SK-N-SH (cell line): ENCODE measurements around the gene DGLUCY. TPM values are rescaled to one million over a fixed set of nuclear protein-coding genes. Genes with fewer than 3 reads are reported as not detected.

Experiments used
- CTCF ChIA-PET: fragments of 300-600, 350-600 bp; formaldehyde crosslinking; extraction: SDS; loops from one replicate; lab custom pipeline; 2021; lab: Yijun Ruan, JAX
- POLR2A ChIA-PET: fragments of 350-600 bp; sonication (Branson Sonifier 250); formaldehyde crosslinking; extraction: SDS; loops from one replicate; lab custom pipeline; 2020; ENCODE audit warnings: antibody characterized with exemption, inconsistent platforms; lab: Yijun Ruan, JAX
- DNase-seq: peaks from one replicate; pipeline ENCODE4 v3.0.0; 2012
- H2AFZ ChIP-seq: fragments of 200-600 bp; sonication (generic); 2 replicates; pipeline ENCODE4 v1.8.1; 2016; ENCODE audit warnings: antibody characterized with exemption, mild to moderate bottlenecking, low read depth
- H3F3A ChIP-seq: fragments of 200-600 bp; sonication (generic); replicated peaks from 2 replicates; pipeline ENCODE3; 2016; ENCODE audit warnings: antibody characterized with exemption, mild to moderate bottlenecking; ENCODE audit not compliant: insufficient read depth
- H3K27ac ChIP-seq, 2 experiments: fragments of 200-500 bp in 1 of 2; fragments of 200-600 bp in 1 of 2; sonication (Bioruptor generic) in 1 of 2; sonication (generic), shearing (Covaris generic) in 1 of 2; 2 replicates each; pipeline versions ENCODE4 v1.5.1 to v1.6.1; 2014 to 2016; ENCODE audit warnings: low read depth in 2 of 2, inconsistent platforms in 1 of 2, low read length in 1 of 2, mild to moderate bottlenecking in 1 of 2, mixed read lengths in 1 of 2
- H3K27me3 ChIP-seq: fragments of 200-600 bp; sonication (generic), shearing (Covaris generic); 2 replicates; pipeline ENCODE4 v1.6.1; 2016; ENCODE audit warnings: mixed run types; ENCODE audit not compliant: insufficient read depth
- H3K36me3 ChIP-seq, 2 experiments: fragments of 200-500 bp in 1 of 2; fragments of 200-600 bp in 1 of 2; sonication (Bioruptor generic) in 1 of 2; sonication (generic) in 1 of 2; replicated peaks in 1 of 2; 2 replicates each; pipeline versions ENCODE3 to v1.5.1; 2014 to 2016; ENCODE audit warnings: low read length in 1 of 2, mild to moderate bottlenecking in 1 of 2; ENCODE audit not compliant: insufficient read depth in 2 of 2, control insufficient read depth in 1 of 2
- H3K4me1 ChIP-seq, 2 experiments: fragments of 200-500 bp in 1 of 2; fragments of 200-600 bp in 1 of 2; sonication (Bioruptor generic) in 1 of 2; sonication (generic), shearing (Covaris generic) in 1 of 2; 2 replicates each; pipeline versions ENCODE4 v1.5.1 to v1.6.1; 2014 to 2016; ENCODE audit warnings: low read depth in 1 of 2, low read length in 1 of 2, mixed run types in 1 of 2; ENCODE audit not compliant: insufficient read depth in 2 of 2, control insufficient read depth in 1 of 2
- H3K4me2 ChIP-seq: fragments of 200-600 bp; sonication (generic), shearing (Covaris generic); 2 replicates; pipeline ENCODE4 v1.6.1; 2017; ENCODE audit warnings: mixed run types
- H3K4me3 ChIP-seq, 2 experiments: fragments of 200-500 bp in 1 of 2; fragments of 200-600 bp in 1 of 2; sonication (Bioruptor generic) in 1 of 2; sonication (generic), shearing (Covaris generic) in 1 of 2; 2 replicates each; pipeline versions ENCODE4 v1.5.1 to v1.8.1; 2014 to 2016; ENCODE audit warnings: low read depth in 2 of 2, inconsistent platforms in 1 of 2, low read length in 1 of 2, mild to moderate bottlenecking in 1 of 2, mixed read lengths in 1 of 2, moderate library complexity in 1 of 2
- H3K79me2 ChIP-seq: fragments of 200-600 bp; sonication (generic); 2 replicates; pipeline ENCODE4 v1.8.1; 2017; ENCODE audit warnings: mild to moderate bottlenecking; ENCODE audit not compliant: insufficient read depth
- H3K9ac ChIP-seq: fragments of 200-600 bp; sonication (generic); 2 replicates; pipeline ENCODE4 v1.6.1; 2017; ENCODE audit warnings: mixed run types
- H3K9me2 ChIP-seq: fragments of 200-600 bp; sonication (generic); 2 replicates; pipeline ENCODE4 v1.6.1; 2017; ENCODE audit warnings: mixed run types
- H3K9me3 ChIP-seq: fragments of 200-600 bp; sonication (generic); 2 replicates; pipeline ENCODE4 v1.6.1; 2017; ENCODE audit warnings: mixed run types, mild to moderate bottlenecking, moderate library complexity
- H4K20me1 ChIP-seq: fragments of 200-600 bp; sonication (generic); 2 replicates; pipeline ENCODE4 v1.6.1; 2017; ENCODE audit warnings: mild to moderate bottlenecking, mixed run types; ENCODE audit not compliant: insufficient read depth
- EZH2phosphoT487 ChIP-seq: fragments of 200-600 bp; sonication (generic); IDR thresholded peaks from 2 replicates; pipeline ENCODE4 v1.6.1; 2017; ENCODE audit warnings: low read depth, mixed run types, mild to moderate bottlenecking, antibody characterized with exemption, moderate library complexity, borderline replicate concordance
- FOSL2 ChIP-seq: IDR thresholded peaks from 2 replicates; pipeline ENCODE4 v1.4.0; 2012; ENCODE audit warnings: low read depth, mild to moderate bottlenecking, moderate library complexity, borderline replicate concordance
- GATA2 ChIP-seq: sonication (generic); formaldehyde crosslinking; IDR thresholded peaks from 2 replicates; pipeline ENCODE4 v1.5.0; 2020; ENCODE audit warnings: mild to moderate bottlenecking, missing genetic modification reagents
- IRF3 ChIP-seq: fragments of 150-350 bp; IDR thresholded peaks from 2 replicates; pipeline ENCODE4 v1.6.1; 2016; ENCODE audit warnings: mild to moderate bottlenecking, low read depth, low read length
- JUND ChIP-seq: IDR thresholded peaks from 2 replicates; pipeline ENCODE4 v1.4.0; 2012
- MXI1 ChIP-seq: IDR thresholded peaks from 2 replicates; pipeline ENCODE4 v1.6.1; 2012; ENCODE audit warnings: mild to moderate bottlenecking, low read depth, low read length, improper control_type of control experiment
- NFIC ChIP-seq: IDR thresholded peaks from 2 replicates; pipeline ENCODE4 v1.4.0; 2012; ENCODE audit warnings: borderline replicate concordance
- PBX3 ChIP-seq: IDR thresholded peaks from 2 replicates; pipeline ENCODE4; 2012
- POLR2AphosphoS5 ChIP-seq: IDR thresholded peaks from 2 replicates; pipeline ENCODE4 v1.6.1; 2012; ENCODE audit warnings: low read depth, low read length
- RCOR1 ChIP-seq: fragments of 150-350 bp; IDR thresholded peaks from 2 replicates; pipeline ENCODE4 v1.6.1; 2017; ENCODE audit warnings: antibody characterized with exemption, low read length
- RFX5 ChIP-seq: IDR thresholded peaks from 2 replicates; pipeline ENCODE4 v1.6.1; 2012; ENCODE audit warnings: mild to moderate bottlenecking, improper control_type of control experiment, low read length
- TAF1 ChIP-seq: IDR thresholded peaks from 2 replicates; pipeline ENCODE4 v1.6.1; 2012; ENCODE audit warnings: low read depth, mild to moderate bottlenecking, low read length, moderate library complexity, borderline replicate concordance
- TEAD4 ChIP-seq: IDR thresholded peaks from 2 replicates; pipeline ENCODE4 v1.4.0; 2012; ENCODE audit warnings: mild to moderate bottlenecking, borderline replicate concordance; ENCODE audit not compliant: insufficient read depth
- USF2 ChIP-seq: fragments of 150-350 bp; IDR thresholded peaks from 2 replicates; pipeline ENCODE4 v1.6.1; 2017; ENCODE audit warnings: antibody characterized with exemption, low read length, low read depth, borderline replicate concordance
- ZBTB33 ChIP-seq: IDR thresholded peaks from 2 replicates; pipeline ENCODE4 v1.4.0; 2012; ENCODE audit warnings: low read depth, borderline replicate concordance
- WGBS: methylation state at CpG from one replicate; pipeline ENCODE4 v1.1.6; 2017; ENCODE audit warnings: low lambda C conversion rate; 5-methylcytosine and 5-hydroxymethylcytosine counted together
- polyA plus RNA-seq, 3 experiments: library from polyadenylated mRNA; depleted of rRNA; stranded (reverse); fragments of >200 nt; gene quantifications; 2 replicates each; pipeline ENCODE4 v1.2.3, GENCODE V29; 2012

Gene DGLUCY
- polyA plus RNA-seq, 1 of the 3 experiments (the other 2 are of a cell fraction) = 17.2 TPM

- H3K9ac ChIP-seq = no peak overlapping the region
- H3K4me3 ChIP-seq = no peak overlapping the region
Observed at GRCh38 chr14:91269076-91269991, 155.5 kb downstream of the DGLUCY start.

More at GRCh38 chr14:91269076-91269991, 155.5 kb downstream of the DGLUCY start:
- CTCF ChIA-PET = interaction anchor here (0.6 to 1.0 kb wide), 3 partner anchors 12 to 376 kb away, joined by 3 read pairs; no protein-coding TSS in a partner anchor
- no peaks in the 10 kb centered on the region for H3K27me3 ChIP-seq
- no peaks in the 10 kb centered on the region for H3K9me3 ChIP-seq
- H4K20me1 ChIP-seq = no peaks in the 10 kb centered on the region
- TF ChIP-seq TEAD4 (no peak), NFIC (no peak), MXI1 (no peak), EZH2phosphoT487 (no peak), JUND (no peak), USF2 (no peak), TAF1 (no peak), PBX3 (no peak), RFX5 (no peak), IRF3 (no peak), RCOR1 (no peak), FOSL2 (no peak), ZBTB33 (no peak), GATA2 (CRISPR knock-in tag) (no peak), POLR2AphosphoS5 (no peak)
- TF ChIP-seq, all 33 proteins: peak for 0
- H3K27ac ChIP-seq = no peak overlapping the region; a peak in 1 of 4 replicates
- H2AFZ ChIP-seq = no peak overlapping the region
- 82% methylated on average over 24 of the region's 24 CpGs for WGBS
- H3K9me2 ChIP-seq = no peaks in the 10 kb centered on the region
- no peak overlapping the region for H3K4me2 ChIP-seq
- no peak for DNase-seq
- no peaks in the 10 kb centered on the region for H3F3A ChIP-seq
- H3K79me2 ChIP-seq = no peaks in the 10 kb centered on the region
- no peaks in the 10 kb centered on the region for H3K36me3 ChIP-seq
- H3K4me1 ChIP-seq = peaks cover 0 to 10% of the 10 kb centered on the region in 2 experiments; a peak in 1 of 4 replicates
- POLR2A ChIA-PET = no interaction called here
